NCI-H2227 treated with DMSO at 0.1 percent for 48 hours (cell line): ENCODE measurements around the gene PSG6.
"Not testable (repeated sequence)": the region's sequence is repeated elsewhere in the genome, so short reads cannot be mapped to it uniquely, and the experiment has no call there.

Source experiments
- DNase-seq: peaks from one replicate; lab custom pipeline; 2025; lab: John Stamatoyannopoulos, UW

PSG6 gene

DNA sequence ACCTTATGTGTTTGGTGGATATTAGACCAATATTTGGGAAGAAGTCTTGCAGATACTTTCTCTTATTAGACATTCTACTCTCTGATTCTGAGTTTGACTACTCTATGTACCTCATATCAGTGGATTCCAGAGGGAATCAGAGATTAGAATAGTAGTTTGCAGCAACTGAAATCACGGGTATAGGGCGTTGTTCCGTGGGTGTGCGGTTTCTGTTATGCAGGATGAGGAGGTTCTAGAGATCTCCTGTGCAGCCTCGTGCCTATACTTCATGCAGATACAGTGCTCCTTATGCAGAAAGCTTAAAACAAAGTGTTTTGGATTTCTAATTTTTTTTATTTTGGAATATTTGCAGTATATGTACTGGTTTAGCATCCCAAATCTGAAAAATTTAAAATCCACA, 6.0 kb downstream of the PSG6 start:
- DNase-seq: not testable (repeated sequence)

DNA sequence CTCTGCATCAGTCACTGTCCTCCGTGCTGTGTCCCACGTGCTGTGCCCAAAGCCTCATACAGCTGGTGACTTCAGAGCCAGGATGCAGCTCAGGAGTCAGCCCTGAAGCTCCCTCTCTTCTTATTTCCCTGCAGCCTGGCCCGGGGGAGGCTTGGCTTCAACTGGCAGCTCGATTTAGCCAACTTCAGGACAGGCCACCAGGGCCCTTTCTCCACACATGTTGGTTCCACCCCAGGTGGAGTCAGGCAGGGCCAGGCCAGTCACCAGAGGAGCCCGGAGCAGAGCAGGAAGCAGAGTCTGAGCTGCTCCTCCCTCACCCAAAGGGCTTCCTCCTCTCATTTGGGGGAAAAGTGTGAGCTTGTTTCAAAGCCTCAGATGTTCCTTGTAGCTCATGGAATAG, 11.5 kb downstream of the PSG6 start:
- not testable (repeated sequence) for DNase-seq

- not testable (repeated sequence) for DNase-seq
Measured at GRCh38 chr19:42900561-42900960, 17.1 kb downstream of the PSG6 start.

DNA sequence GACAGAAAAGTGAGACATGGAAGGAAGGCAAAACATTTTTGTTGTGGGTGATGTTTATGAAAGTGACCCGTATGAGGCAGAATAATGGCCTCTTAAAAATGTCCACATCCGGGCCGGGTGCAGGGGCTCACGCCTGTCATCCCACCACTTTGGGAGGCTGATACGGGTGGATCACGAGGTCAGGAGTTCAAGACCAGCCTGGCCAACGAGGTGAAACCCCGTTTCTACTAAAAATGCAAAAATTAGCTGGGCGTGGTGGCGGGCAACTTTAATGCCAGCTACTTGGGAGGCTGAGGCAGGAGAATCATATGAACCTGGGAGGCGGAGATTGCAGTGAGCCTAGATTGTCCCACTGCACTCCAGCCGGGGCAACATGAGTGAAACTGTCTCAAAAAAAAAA, 18.0 kb downstream of the PSG6 start:
- not testable (repeated sequence) for DNase-seq

DNA sequence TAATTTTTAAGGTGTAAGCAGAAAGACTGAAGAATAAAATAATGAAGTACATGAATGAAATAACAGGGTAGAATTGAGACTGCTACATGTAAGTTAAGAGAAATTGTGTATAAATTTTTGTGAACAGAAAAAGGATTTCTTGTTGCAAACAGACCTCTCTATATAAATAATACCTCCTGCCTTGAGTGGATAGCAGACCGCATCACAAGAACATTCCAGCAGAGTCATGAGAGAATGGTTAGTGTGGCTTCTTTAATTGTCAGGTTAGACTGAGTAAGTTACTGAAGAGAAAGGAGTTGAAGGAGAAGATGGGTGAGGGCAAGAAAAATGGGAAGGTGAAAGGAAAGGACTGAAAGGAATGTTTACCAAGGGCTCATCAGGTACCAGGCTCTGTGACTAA, 18.6 kb downstream of the PSG6 start:
- not testable (repeated sequence) for DNase-seq

- DNase-seq: not testable (repeated sequence)
Measured at GRCh38 chr19:42898656-42899055, 19.0 kb downstream of the PSG6 start.

- not testable (repeated sequence) for DNase-seq
Measured at GRCh38 chr19:42897729-42898128, 20.0 kb downstream of the PSG6 start.

- DNase-seq: not testable (repeated sequence)
Measured at GRCh38 chr19:42890446-42890845, 27.2 kb downstream of the PSG6 start.

GRCh38 chr19:42887876-42888445, 29.7 kb downstream of the PSG6 start:
- not testable (repeated sequence) for DNase-seq

GRCh38 chr19:42882730-42883129, 35.0 kb downstream of the PSG6 start:
- DNase-seq: not testable (repeated sequence)

- DNase-seq: not testable (repeated sequence)
Measured at GRCh38 chr19:42882010-42882409, 35.7 kb downstream of the PSG6 start.

DNA sequence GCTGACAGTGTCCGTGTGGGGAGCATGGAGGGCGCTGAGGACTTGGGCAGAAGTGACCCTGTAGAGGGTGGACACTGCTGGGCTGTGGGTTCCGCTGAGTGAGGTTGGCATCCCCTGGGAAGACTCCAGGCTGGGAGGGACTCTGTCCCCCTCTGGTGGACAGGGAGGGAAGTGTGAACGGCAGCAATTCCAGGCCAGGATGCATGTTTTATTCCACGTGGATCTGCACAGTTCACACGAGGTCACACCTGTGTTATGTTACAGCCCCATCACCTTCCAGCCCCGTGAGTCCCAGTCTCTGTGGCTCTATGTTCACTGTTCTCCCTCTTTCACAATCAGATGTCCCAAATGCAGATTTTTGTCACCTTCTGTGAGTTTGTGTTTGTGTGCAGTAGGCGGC, 36.4 kb downstream of the PSG6 start:
- not testable (repeated sequence) for DNase-seq

GRCh38 chr19:42880621-42881020, 37.1 kb downstream of the PSG6 start:
- DNase-seq: not testable (repeated sequence)

GRCh38 chr19:42879613-42880012, 38.1 kb downstream of the PSG6 start, which contains the start of gene PSG1:
Gene PSG1, minus strand, starts transcription at chr19:42879713. Its CDS starts 132 bp downstream, at chr19:42879581.
- no peak for DNase-seq

GRCh38 chr19:42876596-42876995, 41.1 kb downstream of the PSG6 start:
- DNase-seq: not testable (repeated sequence)

DNA sequence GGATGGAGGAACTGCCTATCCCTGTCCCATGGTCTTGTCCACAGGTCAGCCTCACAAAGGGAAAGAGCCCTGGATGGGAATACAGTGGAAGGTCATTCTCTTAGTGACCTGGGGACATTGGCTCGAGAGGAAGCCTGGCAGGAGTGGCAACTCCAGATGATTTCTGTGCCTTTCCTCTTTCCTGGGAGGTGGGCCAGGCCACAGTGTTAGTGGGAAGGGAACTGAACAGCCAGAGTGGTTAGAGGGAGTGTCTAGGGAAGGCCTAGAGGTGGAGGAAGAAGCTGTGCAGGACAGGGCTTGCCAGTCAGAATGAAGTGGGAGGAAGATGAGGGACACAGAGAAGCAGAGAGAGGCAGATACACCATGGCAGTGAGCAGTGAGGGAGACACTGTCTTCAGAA, 41.8 kb downstream of the PSG6 start:
- DNase-seq: not testable (repeated sequence)

- DNase-seq: not testable (repeated sequence)
Measured at GRCh38 chr19:42874901-42875813, 42.5 kb downstream of the PSG6 start.

DNA sequence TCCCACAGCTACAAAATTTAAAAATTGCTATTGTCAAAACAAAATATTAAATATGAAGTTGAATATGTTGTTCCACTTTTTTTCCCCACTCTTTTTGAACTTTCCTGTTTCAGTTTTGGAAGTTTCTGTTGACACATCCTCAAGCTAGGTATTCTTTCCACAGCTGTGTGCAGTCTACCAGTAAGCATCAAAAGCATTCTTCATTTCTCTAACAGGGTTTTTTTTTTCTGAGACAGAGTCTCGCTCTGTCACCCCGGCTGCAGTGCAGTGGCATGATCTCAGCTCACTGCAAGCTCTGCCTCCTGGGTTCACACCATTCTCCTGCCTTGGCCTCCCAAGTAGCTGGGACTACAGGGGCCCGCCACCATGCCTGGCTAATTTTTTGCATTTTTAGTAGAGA, 43.6 kb downstream of the PSG6 start:
- not testable (repeated sequence) for DNase-seq

GRCh38 chr19:42872608-42873007, 45.1 kb downstream of the PSG6 start:
- DNase-seq: no peak

DNA sequence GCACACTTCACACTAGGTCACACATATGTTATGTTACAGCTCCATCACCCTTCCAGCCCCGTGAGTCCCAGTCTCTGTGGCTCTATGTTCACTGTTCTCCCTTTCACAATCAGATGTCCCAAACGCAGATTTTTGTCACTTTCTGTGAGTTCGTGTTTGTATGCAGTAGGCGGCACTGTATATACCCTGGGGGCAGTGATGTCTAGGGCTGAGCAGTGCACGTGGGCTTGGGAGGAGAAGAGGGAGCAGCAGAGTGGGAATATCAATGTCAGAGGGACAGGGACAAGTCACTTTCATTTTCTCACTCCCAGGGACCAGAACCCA, 60.2 kb downstream of the PSG6 start:
- DNase-seq: no peak

- not testable (repeated sequence) for DNase-seq
Measured at GRCh38 chr19:42856866-42857543, 60.7 kb downstream of the PSG6 start.

GRCh38 chr19:42854745-42855144, 62.9 kb downstream of the PSG6 start:
- DNase-seq: not testable (repeated sequence)

DNA sequence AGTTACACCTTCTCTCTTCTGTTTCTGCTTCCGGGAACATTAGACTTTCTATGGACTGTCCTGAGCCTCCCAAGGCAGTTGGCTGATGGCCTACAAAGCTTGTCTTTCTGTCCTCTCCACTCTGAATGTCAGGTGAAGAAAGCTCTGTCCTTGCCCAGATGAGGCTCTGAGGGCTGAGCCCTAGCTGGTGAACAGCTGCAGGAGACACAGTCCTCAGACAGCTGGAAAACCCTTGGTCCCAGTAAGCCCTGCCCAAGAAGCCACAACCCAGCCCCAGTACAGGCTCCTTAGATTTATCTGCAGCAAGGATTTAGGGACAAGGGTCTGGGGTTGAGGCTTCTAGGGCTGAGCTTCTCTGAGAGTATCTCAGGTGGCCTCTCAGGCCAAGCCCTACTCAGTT, 64.5 kb downstream of the PSG6 start:
- DNase-seq: not testable (repeated sequence)
